Epithelial cell of prostate (primary cell): Measurements from ENCODE around the gene PROSER3.
"Not testable (repeated sequence)": the region's sequence is repeated elsewhere in the genome, so short reads cannot be mapped to it uniquely, and the experiment has no call there.

Source experiments
- DNase-seq: peaks from one replicate; pipeline ENCODE4 v3.0.0-alpha.2; 2011; ENCODE audit warnings: low read depth, low spot score
- H3K27ac ChIP-seq: fragments of 450-650 bp; 2 replicates; pipeline ENCODE4 v1.5.1; 2017; ENCODE audit warnings: mild to moderate bottlenecking

The PROSER3 gene

GRCh38 chr19:35788205-35788960, 30.4 kb downstream of the PROSER3 start:
- no peak for DNase-seq

GRCh38 chr19:35789195-35789977, 31.4 kb downstream of the PROSER3 start:
- no peak for DNase-seq

More at GRCh38 chr19:35788205-35788960, 30.4 kb downstream of the PROSER3 start:
- H3K27ac ChIP-seq, result no peak overlapping the region

GRCh38 chr19:35789978-35790944, 32.3 kb downstream of the PROSER3 start:
- no peak overlapping the region for H3K27ac ChIP-seq

More at GRCh38 chr19:35789195-35789977, 31.4 kb downstream of the PROSER3 start:
- no peak overlapping the region for H3K27ac ChIP-seq

GRCh38 chr19:35790981-35791813, 33.2 kb downstream of the PROSER3 start:
- DNase-seq, result no peak
- H3K27ac ChIP-seq, result no peak overlapping the region

More at GRCh38 chr19:35789978-35790944, 32.3 kb downstream of the PROSER3 start:
- DNase-seq, result no peak

- H3K27ac ChIP-seq, result no peak overlapping the region
- no peak for DNase-seq
These were observed 33.9 kb downstream of the PROSER3 start for GRCh38 chr19:35791814-35792279.

- DNase-seq, result no peak
- no peak overlapping the region for H3K27ac ChIP-seq
These were observed 34.3 kb downstream of the PROSER3 start for GRCh38 chr19:35792312-35792711.

GRCh38 chr19:35792888-35793287, 34.9 kb downstream of the PROSER3 start:
- DNase-seq, result no peak
- H3K27ac ChIP-seq, result no peak overlapping the region

- no peak for DNase-seq
- no peak overlapping the region for H3K27ac ChIP-seq
These were observed 35.6 kb downstream of the PROSER3 start for GRCh38 chr19:35793381-35794165.

GRCh38 chr19:35795564-35795963, 37.6 kb downstream of the PROSER3 start:
- H3K27ac ChIP-seq, DNase-seq: not testable (repeated sequence)

- no peak for DNase-seq
- no peak overlapping the region for H3K27ac ChIP-seq
These were observed 38.9 kb downstream of the PROSER3 start for GRCh38 chr19:35796645-35797542.

GRCh38 chr19:35797663-35798062, 39.7 kb downstream of the PROSER3 start:
- no peak overlapping the region for H3K27ac ChIP-seq
- DNase-seq, result no peak

GRCh38 chr19:35801828-35802227, 43.9 kb downstream of the PROSER3 start:
- no peak for DNase-seq
- H3K27ac ChIP-seq, result no peak overlapping the region

- no peak overlapping the region for H3K27ac ChIP-seq
- DNase-seq, result no peak
These were observed 47.6 kb downstream of the PROSER3 start for GRCh38 chr19:35805526-35806102.

GRCh38 chr19:35806597-35806996, 48.6 kb downstream of the PROSER3 start:
- no peak overlapping the region for H3K27ac ChIP-seq
- no peak for DNase-seq

GRCh38 chr19:35807633-35808032, 49.7 kb downstream of the PROSER3 start:
- DNase-seq, result no peak
- H3K27ac ChIP-seq, result no peak overlapping the region

- no peak for DNase-seq
- no peak overlapping the region for H3K27ac ChIP-seq
These were observed 53.6 kb downstream of the PROSER3 start for GRCh38 chr19:35811317-35812219.
